ENCODE measurements around the gene PILRA. TPM values are rescaled to one million over a fixed set of nuclear protein-coding genes. Genes with fewer than 3 reads are reported as not detected.

Gene PILRA
- total RNA-seq, 1 experiment from 2014 or later: 1.8 TPM

DNA sequence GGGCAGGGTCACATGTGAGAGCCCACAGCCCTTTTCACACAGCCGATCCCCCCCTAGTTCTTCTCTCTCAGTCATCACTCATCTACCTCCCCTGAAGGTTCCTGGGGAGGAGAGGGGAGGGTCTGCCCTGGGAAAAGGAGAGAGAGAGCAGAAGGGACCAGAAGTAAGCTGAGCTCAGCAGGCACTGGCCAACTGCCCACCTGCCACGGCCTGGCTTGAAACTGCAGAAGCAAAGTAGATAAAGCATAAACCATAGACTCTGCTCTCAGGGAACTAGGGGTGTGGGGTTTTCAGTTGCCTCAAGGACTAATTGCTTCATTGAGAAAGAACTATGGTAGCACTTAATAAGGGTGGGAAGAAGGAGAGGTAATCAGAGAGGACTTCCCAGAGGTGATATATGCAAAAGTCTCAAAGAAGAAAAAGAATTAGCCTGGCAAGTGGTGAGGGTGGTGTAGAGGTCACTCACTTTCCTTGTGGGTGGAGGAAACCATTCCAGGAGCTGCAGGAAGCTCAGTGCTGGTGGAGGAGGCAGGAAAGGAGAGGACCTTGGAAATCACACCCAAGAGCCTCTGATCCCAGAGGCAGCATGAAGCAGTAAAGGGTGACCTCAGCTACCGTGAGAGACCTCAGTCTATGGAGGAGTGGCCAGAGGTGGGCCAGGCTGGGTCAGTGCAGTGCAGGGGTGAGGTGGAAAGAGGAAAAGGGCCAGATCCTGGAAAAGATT is 17.2 kb downstream of the PILRA start (continued):
- TF ChIP-seq, protein P1, sequence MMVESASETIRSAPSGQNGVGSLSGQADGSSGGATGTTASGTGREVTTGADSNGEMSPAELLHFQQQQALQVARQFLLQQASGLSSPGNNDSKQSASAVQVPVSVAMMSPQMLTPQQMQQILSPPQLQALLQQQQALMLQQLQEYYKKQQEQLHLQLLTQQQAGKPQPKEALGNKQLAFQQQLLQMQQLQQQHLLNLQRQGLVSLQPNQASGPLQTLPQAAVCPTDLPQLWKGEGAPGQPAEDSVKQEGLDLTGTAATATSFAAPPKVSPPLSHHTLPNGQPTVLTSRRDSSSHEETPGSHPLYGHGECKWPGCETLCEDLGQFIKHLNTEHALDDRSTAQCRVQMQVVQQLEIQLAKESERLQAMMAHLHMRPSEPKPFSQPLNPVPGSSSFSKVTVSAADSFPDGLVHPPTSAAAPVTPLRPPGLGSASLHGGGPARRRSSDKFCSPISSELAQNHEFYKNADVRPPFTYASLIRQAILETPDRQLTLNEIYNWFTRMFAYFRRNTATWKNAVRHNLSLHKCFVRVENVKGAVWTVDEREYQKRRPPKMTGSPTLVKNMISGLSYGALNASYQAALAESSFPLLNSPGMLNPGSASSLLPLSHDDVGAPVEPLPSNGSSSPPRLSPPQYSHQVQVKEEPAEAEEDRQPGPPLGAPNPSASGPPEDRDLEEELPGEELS (CRISPR knock-in tag; IDR thresholded peaks at IDR 0.05): no peak
- TF ChIP-seq, protein P2, sequence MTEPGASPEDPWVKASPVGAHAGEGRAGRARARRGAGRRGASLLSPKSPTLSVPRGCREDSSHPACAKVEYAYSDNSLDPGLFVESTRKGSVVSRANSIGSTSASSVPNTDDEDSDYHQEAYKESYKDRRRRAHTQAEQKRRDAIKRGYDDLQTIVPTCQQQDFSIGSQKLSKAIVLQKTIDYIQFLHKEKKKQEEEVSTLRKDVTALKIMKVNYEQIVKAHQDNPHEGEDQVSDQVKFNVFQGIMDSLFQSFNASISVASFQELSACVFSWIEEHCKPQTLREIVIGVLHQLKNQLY (CRISPR knock-in tag; IDR thresholded peaks at IDR 0.05): no peak
- TF ChIP-seq, protein P3, sequence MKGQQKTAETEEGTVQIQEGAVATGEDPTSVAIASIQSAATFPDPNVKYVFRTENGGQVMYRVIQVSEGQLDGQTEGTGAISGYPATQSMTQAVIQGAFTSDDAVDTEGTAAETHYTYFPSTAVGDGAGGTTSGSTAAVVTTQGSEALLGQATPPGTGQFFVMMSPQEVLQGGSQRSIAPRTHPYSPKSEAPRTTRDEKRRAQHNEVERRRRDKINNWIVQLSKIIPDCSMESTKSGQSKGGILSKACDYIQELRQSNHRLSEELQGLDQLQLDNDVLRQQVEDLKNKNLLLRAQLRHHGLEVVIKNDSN (CRISPR knock-in tag; IDR thresholded peaks at IDR 0.05): no peak
- no peak for TF ChIP-seq RELA (CRISPR knock-in tag; IDR thresholded peaks at IDR 0.05; ENCODE audit: borderline replicate concordance)
- no peak for TF ChIP-seq GTF2I (CRISPR knock-in tag; conservative IDR thresholded peaks at IDR 0.05)

DNA sequence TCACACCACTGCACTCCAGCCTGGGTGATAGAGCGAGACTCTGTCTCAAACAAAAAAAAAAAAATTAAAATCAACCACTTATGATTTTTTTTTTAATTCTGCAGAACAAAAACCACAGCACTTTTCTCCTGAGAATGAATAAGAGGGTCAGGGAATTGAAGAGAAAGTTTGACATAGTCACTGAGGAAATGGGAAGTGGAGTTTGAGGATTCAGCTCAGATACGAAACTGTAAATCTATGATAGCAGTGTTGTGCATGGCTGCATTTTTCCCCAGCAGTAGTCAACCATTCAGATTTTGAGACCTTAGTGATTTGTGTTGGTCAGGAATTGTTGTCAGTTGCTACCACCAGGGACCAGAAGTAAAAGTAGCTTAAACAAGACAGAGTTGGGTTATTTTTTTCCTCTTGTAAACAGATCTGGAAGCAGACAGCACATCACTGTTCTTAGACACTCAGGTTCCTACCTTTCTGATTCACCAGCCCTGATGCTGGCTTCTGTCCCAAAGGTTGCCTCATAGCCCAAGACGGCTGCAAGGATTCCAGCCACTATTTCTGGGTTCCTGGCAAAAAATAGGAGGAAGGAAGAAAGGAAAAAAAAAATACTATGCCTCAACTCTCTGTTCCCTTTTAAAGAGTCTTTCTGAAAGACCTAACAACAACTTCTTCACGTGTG is 20.1 kb downstream of the PILRA start:
- Mint-ChIP-seq H3K36me3 (no peaks in the 10 kb centered on the region), H3K4me1 (peaks cover 13% of the 10 kb centered on the region), H3K4me3 (no peak overlapping the region), H3K9me3 (no peaks in the 10 kb centered on the region), H3K27ac (no peak overlapping the region), H3K27me3 (ENCODE audit: low read depth) (no peaks in the 10 kb centered on the region; the same call in none of the 2 replicates)
- ATAC-seq: no peak
- ChIA-PET POLR2A (no interaction called here), CTCF (interaction anchor here (0.8 to 2.1 kb wide), 4 partner anchors 9 to 22 kb away, joined by 3 to 14 read pairs (median 4); no protein-coding TSS in a partner anchor)
- TF ChIP-seq, protein P4, sequence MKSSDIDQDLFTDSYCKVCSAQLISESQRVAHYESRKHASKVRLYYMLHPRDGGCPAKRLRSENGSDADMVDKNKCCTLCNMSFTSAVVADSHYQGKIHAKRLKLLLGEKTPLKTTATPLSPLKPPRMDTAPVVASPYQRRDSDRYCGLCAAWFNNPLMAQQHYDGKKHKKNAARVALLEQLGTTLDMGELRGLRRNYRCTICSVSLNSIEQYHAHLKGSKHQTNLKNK (CRISPR knock-in tag; IDR thresholded peaks at IDR 0.05): no peak
- no peak for TF ChIP-seq ATF1 (CRISPR knock-in tag; IDR thresholded peaks at IDR 0.05)
- TF ChIP-seq SOX15 (CRISPR knock-in tag; IDR thresholded peaks at IDR 0.05): no peak
- DNase-seq (ENCODE audit: low spot score): no peak

DNA sequence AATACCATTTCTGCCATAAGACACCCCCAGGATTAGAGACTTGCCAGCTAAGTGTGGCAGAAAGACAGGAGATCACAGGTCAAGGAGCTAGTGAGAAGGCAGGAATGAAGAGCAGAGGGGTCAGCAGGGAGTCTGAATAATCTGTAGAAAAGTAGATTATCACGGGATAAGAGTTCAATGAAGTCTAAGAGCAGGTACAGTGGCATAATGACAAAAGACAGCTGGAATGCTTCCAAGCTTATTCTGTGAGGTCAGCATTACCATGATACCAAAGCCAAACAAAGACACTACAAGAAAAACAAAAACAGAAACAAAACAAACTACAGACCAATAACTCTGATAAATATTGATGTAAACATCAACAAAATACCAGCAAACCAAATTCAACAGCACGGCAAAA is 20.8 kb downstream of the PILRA start:
- no peak for DNase-seq (ENCODE audit: low spot score)
- Mint-ChIP-seq H3K9me3 (no peaks in the 10 kb centered on the region), H3K27me3 (ENCODE audit: low read depth) (no peaks in the 10 kb centered on the region; the same call in none of the 2 replicates), H3K4me1 (peaks cover 17% of the 10 kb centered on the region), H3K4me3 (no peak overlapping the region), H3K27ac (no peak overlapping the region), H3K36me3 (no peaks in the 10 kb centered on the region)
- ChIA-PET CTCF (interaction anchor here (0.5 to 2.1 kb wide), 5 partner anchors 8 to 21 kb away, joined by 3 to 14 read pairs (median 3); no protein-coding TSS in a partner anchor), POLR2A (no interaction called here)
- ATAC-seq: no peak
- TF ChIP-seq, protein P5, sequence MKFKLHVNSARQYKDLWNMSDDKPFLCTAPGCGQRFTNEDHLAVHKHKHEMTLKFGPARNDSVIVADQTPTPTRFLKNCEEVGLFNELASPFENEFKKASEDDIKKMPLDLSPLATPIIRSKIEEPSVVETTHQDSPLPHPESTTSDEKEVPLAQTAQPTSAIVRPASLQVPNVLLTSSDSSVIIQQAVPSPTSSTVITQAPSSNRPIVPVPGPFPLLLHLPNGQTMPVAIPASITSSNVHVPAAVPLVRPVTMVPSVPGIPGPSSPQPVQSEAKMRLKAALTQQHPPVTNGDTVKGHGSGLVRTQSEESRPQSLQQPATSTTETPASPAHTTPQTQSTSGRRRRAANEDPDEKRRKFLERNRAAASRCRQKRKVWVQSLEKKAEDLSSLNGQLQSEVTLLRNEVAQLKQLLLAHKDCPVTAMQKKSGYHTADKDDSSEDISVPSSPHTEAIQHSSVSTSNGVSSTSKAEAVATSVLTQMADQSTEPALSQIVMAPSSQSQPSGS (CRISPR knock-in tag; IDR thresholded peaks at IDR 0.05; ENCODE audit: borderline replicate concordance, low read depth): no peak
- TF ChIP-seq, protein P6, sequence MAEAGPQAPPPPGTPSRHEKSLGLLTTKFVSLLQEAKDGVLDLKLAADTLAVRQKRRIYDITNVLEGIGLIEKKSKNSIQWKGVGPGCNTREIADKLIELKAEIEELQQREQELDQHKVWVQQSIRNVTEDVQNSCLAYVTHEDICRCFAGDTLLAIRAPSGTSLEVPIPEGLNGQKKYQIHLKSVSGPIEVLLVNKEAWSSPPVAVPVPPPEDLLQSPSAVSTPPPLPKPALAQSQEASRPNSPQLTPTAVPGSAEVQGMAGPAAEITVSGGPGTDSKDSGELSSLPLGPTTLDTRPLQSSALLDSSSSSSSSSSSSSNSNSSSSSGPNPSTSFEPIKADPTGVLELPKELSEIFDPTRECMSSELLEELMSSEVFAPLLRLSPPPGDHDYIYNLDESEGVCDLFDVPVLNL (CRISPR knock-in tag; IDR thresholded peaks at IDR 0.05; ENCODE audit: borderline replicate concordance, low read depth): no peak
- no peak for TF ChIP-seq FOXP1 (CRISPR knock-in tag; IDR thresholded peaks at IDR 0.05; ENCODE audit: borderline replicate concordance)
- TF ChIP-seq ZNF219 (CRISPR knock-in tag; IDR thresholded peaks at IDR 0.05; ENCODE audit: borderline replicate concordance): no peak
- no peak for TF ChIP-seq TCF7 (CRISPR knock-in tag; IDR thresholded peaks at IDR 0.05; ENCODE audit: low read depth)
- TF ChIP-seq, protein P7, sequence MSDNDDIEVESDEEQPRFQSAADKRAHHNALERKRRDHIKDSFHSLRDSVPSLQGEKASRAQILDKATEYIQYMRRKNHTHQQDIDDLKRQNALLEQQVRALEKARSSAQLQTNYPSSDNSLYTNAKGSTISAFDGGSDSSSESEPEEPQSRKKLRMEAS (CRISPR knock-in tag; IDR thresholded peaks at IDR 0.05): no peak
- TF ChIP-seq, protein P8, sequence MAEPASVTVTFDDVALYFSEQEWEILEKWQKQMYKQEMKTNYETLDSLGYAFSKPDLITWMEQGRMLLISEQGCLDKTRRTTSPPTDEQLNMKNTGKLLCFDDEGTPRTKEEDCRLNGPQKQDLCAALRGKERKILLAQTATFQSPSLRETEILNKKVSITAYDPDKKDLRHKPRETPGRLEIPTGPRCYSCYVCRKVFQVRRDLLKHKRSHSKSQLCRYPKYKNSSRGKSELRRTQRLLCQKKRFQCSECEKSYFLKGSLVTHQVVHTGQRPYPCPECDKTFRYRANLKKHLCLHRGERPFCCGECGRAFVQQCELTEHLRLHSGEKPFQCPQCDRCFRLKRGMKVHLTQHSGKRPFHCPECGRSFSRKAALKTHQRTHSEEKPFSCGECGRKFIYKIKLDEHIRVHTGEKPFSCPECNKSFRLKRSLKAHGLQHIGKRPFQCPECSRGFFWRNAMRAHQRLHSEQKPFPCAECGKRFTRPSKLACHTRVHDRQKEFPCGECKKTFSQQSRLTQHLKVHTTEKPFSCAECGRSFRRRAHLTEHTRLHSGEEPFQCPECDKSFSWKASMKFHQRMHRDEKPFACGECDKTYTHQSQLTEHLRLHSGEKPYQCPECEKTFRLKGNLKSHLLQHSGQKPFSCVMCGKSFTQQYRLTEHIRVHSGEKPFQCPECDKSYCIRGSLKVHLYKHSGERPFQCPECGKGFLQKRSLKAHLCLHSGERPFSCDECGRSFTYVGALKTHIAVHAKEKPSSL (CRISPR knock-in tag; conservative IDR thresholded peaks at IDR 0.05): no peak
- TF ChIP-seq, protein P9, sequence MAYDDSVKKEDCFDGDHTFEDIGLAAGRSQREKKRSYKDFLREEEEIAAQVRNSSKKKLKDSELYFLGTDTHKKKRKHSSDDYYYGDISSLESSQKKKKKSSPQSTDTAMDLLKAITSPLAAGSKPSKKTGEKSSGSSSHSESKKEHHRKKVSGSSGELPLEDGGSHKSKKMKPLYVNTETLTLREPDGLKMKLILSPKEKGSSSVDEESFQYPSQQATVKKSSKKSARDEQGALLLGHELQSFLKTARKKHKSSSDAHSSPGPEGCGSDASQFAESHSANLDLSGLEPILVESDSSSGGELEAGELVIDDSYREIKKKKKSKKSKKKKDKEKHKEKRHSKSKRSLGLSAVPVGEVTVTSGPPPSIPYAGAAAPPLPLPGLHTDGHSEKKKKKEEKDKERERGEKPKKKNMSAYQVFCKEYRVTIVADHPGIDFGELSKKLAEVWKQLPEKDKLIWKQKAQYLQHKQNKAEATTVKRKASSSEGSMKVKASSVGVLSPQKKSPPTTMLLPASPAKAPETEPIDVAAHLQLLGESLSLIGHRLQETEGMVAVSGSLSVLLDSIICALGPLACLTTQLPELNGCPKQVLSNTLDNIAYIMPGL (CRISPR knock-in tag; IDR thresholded peaks at IDR 0.05): no peak
- no peak for TF ChIP-seq GRHL2 (CRISPR knock-in tag; IDR thresholded peaks at IDR 0.05; ENCODE audit: insufficient replicate concordance, severe bottlenecking)
- TF ChIP-seq, protein P4 (CRISPR knock-in tag; IDR thresholded peaks at IDR 0.05): no peak
- TF ChIP-seq ZNF396 (CRISPR knock-in tag; IDR thresholded peaks at IDR 0.05; ENCODE audit: borderline replicate concordance): no peak

Data from WTC11 (cell line).